T-helper 2 cell treated with Interferon-gamma antibody and Interleukin-4, amounts not matched to agents 5 μg/mL and 100 μg/mL, for 36 hours (primary cell): ENCODE data around the gene INSRR.

Source experiments
- DNase-seq: peaks from one replicate; pipeline ENCODE4 v3.0.0; 2021; ENCODE audit warnings: low spot score
- H3K27ac Mint-ChIP-seq: one replicate; pipeline ENCODE4 v1.8.0; 2021; ENCODE audit warnings: mild to moderate bottlenecking, mixed read lengths
- H3K27me3 Mint-ChIP-seq: one replicate; pipeline ENCODE4 v1.8.0; 2021; ENCODE audit warnings: low read depth, mixed read lengths
- H3K36me3 Mint-ChIP-seq: one replicate; pipeline ENCODE4 v1.8.0; 2021; ENCODE audit warnings: low read depth, mixed read lengths
- H3K4me1 Mint-ChIP-seq: one replicate; pipeline ENCODE4 v1.8.0; 2021; ENCODE audit warnings: low read depth, mixed read lengths
- H3K4me3 Mint-ChIP-seq: one replicate; pipeline ENCODE4 v1.8.0; 2022; ENCODE audit warnings: mild to moderate bottlenecking, moderate library complexity, mixed read lengths
- H3K9me3 Mint-ChIP-seq: one replicate; pipeline ENCODE4 v1.8.0; 2021; ENCODE audit warnings: mixed read lengths

Gene INSRR

DNA sequence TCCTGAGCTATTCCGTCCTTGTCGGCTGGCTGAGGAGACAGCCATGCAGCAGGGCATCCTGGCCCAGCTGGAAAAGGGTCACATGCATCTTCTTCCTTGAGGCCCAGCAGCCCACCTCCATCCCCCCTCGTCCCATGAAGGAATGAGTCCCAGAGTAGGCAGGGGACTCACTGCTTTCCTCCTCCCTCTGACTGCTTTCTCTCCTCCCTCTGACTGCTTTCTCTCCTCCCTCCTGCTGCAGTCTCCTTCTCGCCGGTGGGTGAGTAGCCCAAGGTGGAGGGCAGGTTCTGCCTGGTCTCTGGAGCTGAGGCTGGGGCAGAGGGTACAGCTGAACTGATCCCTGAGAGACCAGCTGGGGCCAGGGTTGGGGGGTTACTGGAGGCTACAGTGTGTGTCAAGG lies 15.2 kb upstream of the INSRR start:
- DNase-seq, result no peak
- Mint-ChIP-seq H3K4me1 (peaks cover 7% of the 10 kb centered on the region), H3K27me3 (peaks cover 3% of the 10 kb centered on the region), H3K4me3 (no peak overlapping the region), H3K27ac (no peak overlapping the region), H3K9me3 (no peaks in the 10 kb centered on the region), H3K36me3 (peaks cover 2% of the 10 kb centered on the region)

DNA sequence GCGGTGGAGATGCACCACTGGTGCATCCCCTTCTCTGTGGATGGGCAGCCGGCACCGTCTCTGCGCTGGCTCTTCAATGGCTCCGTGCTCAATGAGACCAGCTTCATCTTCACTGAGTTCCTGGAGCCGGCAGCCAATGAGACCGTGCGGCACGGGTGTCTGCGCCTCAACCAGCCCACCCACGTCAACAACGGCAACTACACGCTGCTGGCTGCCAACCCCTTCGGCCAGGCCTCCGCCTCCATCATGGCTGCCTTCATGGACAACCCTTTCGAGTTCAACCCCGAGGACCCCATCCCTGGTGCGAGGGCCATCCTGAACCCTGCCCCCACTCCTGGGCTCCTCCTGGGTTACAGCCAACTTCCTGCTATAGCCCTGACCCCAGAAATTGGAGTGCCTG lies 14.7 kb upstream of the INSRR start:
- Mint-ChIP-seq H3K27ac (no peak overlapping the region), H3K27me3 (peaks cover 3% of the 10 kb centered on the region), H3K4me3 (no peak overlapping the region), H3K36me3 (peaks cover 2% of the 10 kb centered on the region), H3K4me1 (peaks cover 9% of the 10 kb centered on the region), H3K9me3 (no peaks in the 10 kb centered on the region)
- no peak for DNase-seq

DNA sequence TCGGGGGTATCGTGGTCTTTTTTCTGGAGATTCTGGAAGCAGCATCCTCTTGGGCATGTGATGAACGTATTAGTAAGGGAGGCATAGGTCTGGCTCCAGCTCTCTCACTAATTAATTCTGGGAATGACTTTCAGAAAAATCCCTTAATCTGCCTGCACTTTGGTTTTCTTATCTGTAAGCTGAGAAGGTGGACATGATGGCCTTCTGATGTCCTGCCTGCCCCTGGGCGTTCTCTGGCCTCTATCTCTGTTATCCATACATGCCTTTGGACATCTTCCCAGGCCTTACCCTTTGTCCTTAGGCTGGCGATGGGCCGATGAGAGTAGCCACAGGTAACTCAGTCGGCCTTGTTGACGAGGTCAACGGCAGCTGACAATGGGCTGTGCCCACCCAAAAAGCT lies 10.5 kb upstream of the INSRR start:
- H3K27ac Mint-ChIP-seq, result no peak overlapping the region
- no peak for DNase-seq
- H3K4me3 Mint-ChIP-seq, result no peak overlapping the region
- no peaks in the 10 kb centered on the region for H3K27me3 Mint-ChIP-seq
- peaks cover 38% of the 10 kb centered on the region for H3K4me1 Mint-ChIP-seq
- H3K9me3 Mint-ChIP-seq, result no peaks in the 10 kb centered on the region
- peaks cover 2% of the 10 kb centered on the region for H3K36me3 Mint-ChIP-seq

DNA sequence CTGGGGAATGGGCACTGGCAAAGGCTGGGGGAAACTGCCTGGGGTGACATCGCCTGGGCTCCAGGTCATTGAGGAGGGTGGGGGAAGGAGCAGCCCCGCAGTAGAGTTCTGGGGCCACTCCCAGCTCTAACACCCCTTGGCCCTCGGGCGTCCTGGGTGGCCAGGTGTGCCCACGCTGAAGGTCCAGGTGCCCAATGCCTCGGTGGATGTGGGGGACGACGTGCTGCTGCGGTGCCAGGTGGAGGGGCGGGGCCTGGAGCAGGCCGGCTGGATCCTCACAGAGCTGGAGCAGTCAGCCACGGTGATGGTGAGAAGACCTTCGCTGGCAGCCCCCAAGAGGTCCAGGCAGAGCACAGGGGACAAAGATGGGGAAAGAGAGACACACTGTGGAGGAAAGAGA lies 9.4 kb upstream of the INSRR start:
- no peak overlapping the region for H3K27ac Mint-ChIP-seq
- no peak overlapping the region for H3K4me3 Mint-ChIP-seq
- no peaks in the 10 kb centered on the region for H3K36me3 Mint-ChIP-seq
- no peaks in the 10 kb centered on the region for H3K9me3 Mint-ChIP-seq
- H3K4me1 Mint-ChIP-seq, result peaks cover 49% of the 10 kb centered on the region
- DNase-seq, result no peak
- H3K27me3 Mint-ChIP-seq, result no peaks in the 10 kb centered on the region

DNA sequence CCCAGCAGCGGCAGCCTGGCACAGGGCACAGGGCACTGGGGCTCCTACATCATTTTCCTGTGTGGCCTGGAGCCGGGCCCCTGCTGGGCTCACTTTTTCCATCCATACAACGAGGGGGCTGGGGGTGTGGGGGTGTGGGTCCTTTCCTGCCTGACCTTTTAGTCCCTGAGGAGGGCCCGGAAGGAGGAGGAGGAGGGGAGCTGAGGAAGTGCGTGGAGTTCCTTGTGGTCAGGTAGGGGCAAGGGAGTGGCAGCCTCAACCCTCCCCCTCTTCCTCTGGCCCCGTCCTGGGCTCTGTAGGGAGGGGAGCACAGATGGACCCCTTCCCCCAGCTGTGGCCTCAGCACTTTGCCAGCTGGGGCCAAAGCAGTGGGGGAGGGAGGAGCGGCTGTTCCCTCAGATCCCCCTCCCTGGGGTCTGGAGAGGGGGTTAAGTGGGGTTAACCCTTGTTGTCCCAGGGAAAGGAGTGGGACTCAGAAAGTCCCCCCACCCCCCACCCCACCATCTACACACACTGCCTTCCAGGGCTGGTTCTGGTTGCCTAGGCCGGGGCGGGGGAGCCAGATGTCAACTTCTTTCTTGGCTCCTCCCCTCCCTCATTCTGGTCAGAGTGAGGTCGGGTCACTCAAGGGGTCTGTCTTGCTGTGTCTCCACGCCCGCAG lies 7.5 kb upstream of the INSRR start:
- no peaks in the 10 kb centered on the region for H3K9me3 Mint-ChIP-seq
- H3K27me3 Mint-ChIP-seq, result peaks cover 5% of the 10 kb centered on the region
- no peaks in the 10 kb centered on the region for H3K36me3 Mint-ChIP-seq
- peak; percentile 59 for DNase-seq
- peaks cover 67% of the 10 kb centered on the region for H3K4me1 Mint-ChIP-seq
- H3K4me3 Mint-ChIP-seq, result peak overlapping the region; percentile 64
- H3K27ac Mint-ChIP-seq, result peak overlapping the region; percentile 81

DNA sequence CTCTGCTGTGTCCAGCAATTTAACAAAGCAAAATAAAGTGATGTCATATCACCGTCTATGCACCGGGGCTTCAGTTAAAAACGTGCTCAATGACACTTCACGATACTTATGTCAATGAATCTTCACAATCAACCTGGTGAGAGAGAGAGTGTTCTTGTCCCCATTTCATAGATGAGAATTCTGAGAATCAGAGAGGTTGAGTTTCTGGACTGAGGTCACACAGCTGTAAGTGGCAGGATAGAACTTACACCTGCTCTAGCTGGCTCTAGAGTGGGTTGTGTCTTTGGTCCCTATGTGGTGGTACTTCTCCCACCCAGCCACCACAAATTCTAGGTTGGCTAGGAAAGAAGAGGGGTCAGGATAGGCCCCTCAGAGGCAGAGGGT lies 6.9 kb upstream of the INSRR start:
- Mint-ChIP-seq H3K9me3 (no peaks in the 10 kb centered on the region), H3K27ac (peak overlapping the region; percentile 81), H3K27me3 (peaks cover 5% of the 10 kb centered on the region), H3K4me1 (peaks cover 65% of the 10 kb centered on the region), H3K36me3 (no peaks in the 10 kb centered on the region), H3K4me3 (peak overlapping the region; percentile 64)
- no peak for DNase-seq

DNA sequence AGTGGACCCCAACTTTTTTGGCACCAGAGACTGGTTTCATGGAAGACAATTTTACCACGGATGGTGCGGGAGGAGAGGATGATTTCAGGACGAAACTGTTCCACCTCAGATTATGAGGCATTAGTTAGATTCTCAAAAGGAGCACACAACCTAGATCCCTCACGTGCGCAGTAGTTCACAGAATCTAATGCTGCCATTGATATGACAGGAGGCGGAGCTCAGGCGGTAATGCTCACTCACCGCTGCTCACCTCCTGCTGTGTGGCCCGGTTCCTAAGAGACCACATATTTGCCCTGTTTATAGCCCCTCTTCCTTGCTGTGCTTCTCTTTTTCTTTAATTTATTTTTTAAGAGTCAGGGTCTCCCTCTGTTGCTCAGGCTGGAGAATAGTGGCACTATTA lies 6.3 kb upstream of the INSRR start:
- peak overlapping the region; percentile 81 for H3K27ac Mint-ChIP-seq
- peaks cover 7% of the 10 kb centered on the region for H3K27me3 Mint-ChIP-seq
- H3K36me3 Mint-ChIP-seq, result no peaks in the 10 kb centered on the region
- peaks cover 64% of the 10 kb centered on the region for H3K4me1 Mint-ChIP-seq
- no peak for DNase-seq
- peak overlapping the region; percentile 1 for H3K4me3 Mint-ChIP-seq
- no peaks in the 10 kb centered on the region for H3K9me3 Mint-ChIP-seq

DNA sequence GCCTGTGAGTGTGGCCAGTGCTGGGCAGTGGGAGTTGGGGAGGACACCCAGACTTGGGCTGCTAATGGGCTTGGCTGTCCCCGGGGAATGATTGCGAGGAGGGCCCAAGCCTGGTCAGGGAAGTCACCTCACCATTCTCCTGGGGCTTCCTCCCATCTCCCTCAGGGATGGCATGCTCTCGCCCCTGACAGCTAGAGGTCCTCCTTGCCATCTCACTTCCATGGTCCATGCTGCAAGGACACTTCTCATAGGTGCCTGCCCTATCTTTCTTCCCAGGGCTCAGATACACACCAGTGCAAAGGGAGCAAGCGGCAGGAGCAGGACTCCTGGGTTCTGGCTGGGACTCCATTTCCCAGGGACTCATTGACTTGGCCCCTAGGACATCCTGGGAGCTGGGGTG lies 5.9 kb upstream of the INSRR start:
- DNase-seq, result no peak
- peak overlapping the region; percentile 81 for H3K4me3 Mint-ChIP-seq
- peaks cover 11% of the 10 kb centered on the region for H3K27me3 Mint-ChIP-seq
- H3K9me3 Mint-ChIP-seq, result no peaks in the 10 kb centered on the region
- H3K36me3 Mint-ChIP-seq, result no peaks in the 10 kb centered on the region
- peaks cover 63% of the 10 kb centered on the region for H3K4me1 Mint-ChIP-seq
- peak overlapping the region; percentile 81 for H3K27ac Mint-ChIP-seq

DNA sequence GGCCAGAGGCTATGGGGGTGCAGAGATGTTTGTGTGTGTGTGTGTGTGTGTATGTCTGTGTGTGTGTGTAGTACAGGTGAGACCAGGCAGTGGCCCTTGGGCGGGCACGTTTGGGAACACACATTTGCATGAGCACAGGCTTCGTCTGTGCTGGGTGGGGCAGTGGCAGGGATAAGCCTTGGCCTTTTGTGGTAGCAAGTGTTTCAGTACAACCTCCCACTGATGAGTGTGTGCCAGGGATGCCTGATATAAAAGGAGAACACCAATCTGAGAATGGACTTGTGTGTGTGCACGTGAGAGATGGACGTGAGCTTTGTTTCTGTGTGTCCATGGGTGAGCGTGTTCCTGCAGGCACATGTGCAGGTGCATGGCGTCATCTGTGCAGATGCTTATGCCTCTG lies 4.7 kb upstream of the INSRR start:
- peaks cover 65% of the 10 kb centered on the region for H3K4me1 Mint-ChIP-seq
- no peak for DNase-seq
- H3K27ac Mint-ChIP-seq, result peak overlapping the region; percentile 90
- peaks cover 20% of the 10 kb centered on the region for H3K27me3 Mint-ChIP-seq
- H3K36me3 Mint-ChIP-seq, result no peaks in the 10 kb centered on the region
- H3K9me3 Mint-ChIP-seq, result no peaks in the 10 kb centered on the region
- peak overlapping the region; percentile 81 for H3K4me3 Mint-ChIP-seq

DNA sequence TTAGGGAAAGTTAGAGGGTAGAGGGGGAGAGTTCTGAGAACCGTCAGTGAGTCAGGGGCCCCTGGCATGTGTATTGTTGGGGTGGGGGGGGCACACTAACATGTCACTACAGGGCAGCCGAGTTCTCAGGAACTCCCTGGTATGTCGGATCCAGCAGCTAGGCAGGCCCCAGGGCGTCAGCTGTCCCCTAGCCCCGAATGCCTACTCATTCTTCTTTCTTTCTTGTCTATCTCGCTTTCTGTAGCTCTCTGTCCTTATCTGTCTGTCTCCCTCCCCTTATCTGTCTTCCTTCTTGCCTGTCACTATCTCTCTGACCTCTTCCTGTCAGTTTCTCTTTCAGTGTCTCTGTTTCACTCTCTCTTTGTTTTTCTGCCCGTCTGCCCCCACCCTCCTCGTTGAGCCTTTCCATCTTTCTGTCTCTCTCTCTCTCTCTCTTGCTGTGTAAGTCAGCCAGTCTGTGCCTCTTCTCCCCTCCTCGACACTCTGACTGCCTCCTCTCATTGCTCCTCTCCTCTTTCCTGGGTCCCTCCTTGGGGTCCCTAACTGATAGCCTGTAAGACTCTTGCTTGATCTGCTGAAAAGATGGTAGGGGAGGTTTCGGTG lies 4.2 kb upstream of the INSRR start:
- DNase-seq, result peak; percentile 78
- peaks cover 25% of the 10 kb centered on the region for H3K27me3 Mint-ChIP-seq
- H3K4me3 Mint-ChIP-seq, result peak overlapping the region; percentile 81
- H3K27ac Mint-ChIP-seq, result peak overlapping the region; percentile 90
- H3K4me1 Mint-ChIP-seq, result peaks cover 68% of the 10 kb centered on the region
- H3K36me3 Mint-ChIP-seq, result no peaks in the 10 kb centered on the region
- H3K9me3 Mint-ChIP-seq, result no peaks in the 10 kb centered on the region

DNA sequence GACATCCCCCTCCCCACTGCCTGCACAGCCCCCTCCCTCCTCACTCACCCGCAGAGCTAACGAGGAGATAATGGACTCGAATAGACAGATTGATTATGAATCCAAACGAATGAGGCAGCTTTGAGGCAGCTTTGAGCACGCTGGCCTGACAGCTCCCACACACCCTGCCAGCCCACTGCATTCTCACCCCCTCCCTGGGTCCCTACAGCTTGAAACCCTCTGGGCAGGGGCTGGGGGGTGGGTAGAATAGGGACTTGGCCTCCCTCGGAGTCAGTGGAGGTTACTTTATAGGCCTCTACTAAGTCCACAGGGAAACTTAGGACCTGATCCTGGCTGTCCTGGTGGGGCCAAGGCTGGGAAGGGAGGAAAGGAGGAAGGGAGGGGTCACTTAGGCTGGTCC lies 3.7 kb upstream of the INSRR start:
- Mint-ChIP-seq H3K27ac (peak overlapping the region; percentile 90), H3K4me1 (peaks cover 63% of the 10 kb centered on the region), H3K36me3 (no peaks in the 10 kb centered on the region), H3K9me3 (no peaks in the 10 kb centered on the region), H3K4me3 (peak overlapping the region; percentile 81), H3K27me3 (peaks cover 30% of the 10 kb centered on the region)
- DNase-seq, result no peak

DNA sequence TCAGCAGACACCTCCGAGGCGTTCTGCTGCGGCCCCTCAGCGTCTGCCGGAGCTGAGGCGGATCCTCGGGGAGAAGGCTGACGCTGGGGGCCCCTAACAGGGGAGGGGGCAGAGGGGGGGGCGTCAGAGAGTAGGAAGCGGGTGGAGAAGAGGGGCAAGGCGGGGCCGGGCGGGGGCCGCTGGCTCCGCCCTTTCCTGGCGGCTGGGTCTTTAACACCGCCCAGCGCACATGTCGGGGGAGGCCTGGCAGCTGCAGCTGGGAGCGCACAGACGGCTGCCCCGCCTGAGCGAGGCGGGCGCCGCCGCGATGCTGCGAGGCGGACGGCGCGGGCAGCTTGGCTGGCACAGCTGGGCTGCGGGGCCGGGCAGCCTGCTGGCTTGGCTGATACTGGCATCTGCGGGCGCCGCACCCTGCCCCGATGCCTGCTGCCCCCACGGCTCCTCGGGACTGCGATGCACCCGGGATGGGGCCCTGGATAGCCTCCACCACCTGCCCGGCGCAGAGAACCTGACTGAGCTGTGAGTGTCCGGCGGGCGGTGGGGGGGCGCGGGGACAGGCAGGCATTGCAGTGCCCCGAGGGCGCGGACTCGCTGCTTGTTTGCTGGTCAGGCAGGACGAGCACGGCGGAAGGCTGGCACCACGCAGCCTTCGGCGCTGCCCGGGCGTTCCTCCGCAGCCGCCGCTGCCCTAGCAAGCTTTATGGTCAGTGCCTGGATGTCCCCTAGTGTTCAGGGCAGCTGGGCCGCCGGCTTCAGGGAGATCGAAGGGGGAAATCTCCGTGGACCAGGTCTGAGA lies 1.9 kb upstream of the INSRR start, which contains the start of gene NTRK1:
Gene NTRK1, plus strand, starts transcription at position 238 of the 796 bp plus-strand sequence. Its CDS starts 70 bp downstream, at position 308.
- H3K4me1 Mint-ChIP-seq, result peaks cover 55% of the 10 kb centered on the region
- peak within 1 kb of the TSS; percentile 28 for H3K27ac Mint-ChIP-seq
- no peaks in the 10 kb centered on the region for H3K36me3 Mint-ChIP-seq
- DNase-seq, result peak; percentile 75
- H3K4me3 Mint-ChIP-seq, result peak within 1 kb of the TSS; percentile 86
- H3K9me3 Mint-ChIP-seq, result no peaks in the 10 kb centered on the region
- peaks cover 42% of the 10 kb centered on the region for H3K27me3 Mint-ChIP-seq

DNA sequence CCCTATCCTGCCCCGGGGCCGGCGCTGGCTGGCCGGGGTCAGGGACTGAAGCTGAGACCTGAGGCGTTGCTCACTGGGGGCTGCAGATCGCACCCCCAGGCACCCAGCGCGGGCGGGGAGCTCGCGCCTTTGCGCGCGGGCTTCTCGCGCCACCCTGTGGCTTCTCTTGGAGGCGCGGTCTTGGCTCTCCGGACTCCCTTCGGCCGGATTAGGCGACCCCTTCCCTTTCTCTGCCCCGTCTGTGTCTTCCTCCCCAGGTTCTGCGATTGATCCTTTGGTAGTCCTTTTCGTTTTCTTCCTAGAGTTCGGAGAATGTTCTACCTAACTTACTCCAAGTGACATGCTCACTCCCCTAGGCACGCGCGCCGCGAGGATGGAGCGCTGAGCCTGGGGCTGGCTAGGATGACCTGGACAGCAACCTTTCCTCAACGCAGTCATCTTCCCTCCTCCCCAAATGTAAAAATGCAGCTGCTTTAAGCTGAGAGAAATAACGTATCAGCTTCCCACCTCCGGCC lies 1.3 kb upstream of the INSRR start:
- H3K36me3 Mint-ChIP-seq, result no peaks in the 10 kb centered on the region
- H3K4me3 Mint-ChIP-seq, result peak overlapping the region; percentile 86
- peak; percentile 61 for DNase-seq
- H3K4me1 Mint-ChIP-seq, result peaks cover 48% of the 10 kb centered on the region
- H3K27me3 Mint-ChIP-seq, result peaks cover 43% of the 10 kb centered on the region
- no peaks in the 10 kb centered on the region for H3K9me3 Mint-ChIP-seq
- H3K27ac Mint-ChIP-seq, result peak overlapping the region; percentile 28

DNA sequence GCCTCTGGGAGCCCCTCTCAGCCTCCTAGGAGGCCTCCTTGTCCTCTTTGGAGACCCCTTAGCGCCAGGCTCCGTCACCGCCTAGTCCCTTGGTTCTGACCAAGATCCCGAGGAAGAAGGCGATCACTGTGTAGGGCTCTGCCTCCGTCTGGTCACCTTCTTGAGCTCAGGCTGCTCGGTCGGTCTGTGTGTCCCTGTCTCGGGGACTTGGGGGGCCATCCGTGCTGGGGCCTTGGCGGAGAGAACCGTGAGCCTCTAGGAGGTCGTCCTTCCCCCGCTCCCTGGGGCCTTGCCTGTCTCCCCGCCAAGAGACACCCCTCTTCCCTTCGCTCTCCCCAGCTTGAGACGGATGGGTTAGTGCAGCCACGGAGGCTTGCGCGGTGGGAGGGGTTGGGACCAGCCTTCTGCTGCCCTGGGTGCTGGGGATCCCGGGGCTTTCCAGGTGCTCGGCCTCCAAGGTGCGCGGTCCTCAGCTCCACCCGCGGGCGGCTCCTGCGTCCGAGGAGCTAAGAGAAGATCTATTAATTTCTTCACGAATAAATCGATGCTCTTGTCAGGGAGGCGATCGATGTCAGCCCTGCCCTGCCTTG lies 701 bp upstream of the INSRR start:
- Mint-ChIP-seq H3K4me3 (peak overlapping the region; percentile 86), H3K36me3 (no peaks in the 10 kb centered on the region), H3K9me3 (no peaks in the 10 kb centered on the region), H3K27ac (no peak overlapping the region), H3K27me3 (peaks cover 46% of the 10 kb centered on the region), H3K4me1 (peaks cover 43% of the 10 kb centered on the region)
- no peak for DNase-seq
